ENCODE measurements around the gene ACTN3.
"Not testable (repeated sequence)": the region's sequence is repeated elsewhere in the genome, so short reads cannot be mapped to it uniquely, and the experiment has no call there.

ACTN3 gene

DNA sequence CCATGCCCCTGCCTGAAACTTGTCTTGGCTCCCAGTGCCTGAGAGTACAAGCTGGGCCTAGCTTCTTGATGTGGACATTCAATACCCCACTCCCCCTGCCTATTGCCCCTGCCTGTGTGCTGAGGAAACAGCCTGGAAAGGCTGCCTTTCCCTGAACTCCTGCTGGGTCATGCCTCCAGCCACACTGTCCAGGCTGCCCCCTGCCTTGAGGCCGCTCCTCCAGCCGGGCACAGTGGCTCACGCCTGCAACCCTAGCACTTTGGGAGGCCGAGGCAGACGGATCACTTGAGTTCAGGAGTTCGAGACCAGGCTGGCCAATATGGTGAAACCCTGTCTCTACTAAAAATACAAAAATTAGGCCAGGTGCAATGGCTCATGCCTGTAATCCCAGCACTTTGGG lies 56.4 kb downstream of the ACTN3 start:
- no peak for DNase-seq

DNA sequence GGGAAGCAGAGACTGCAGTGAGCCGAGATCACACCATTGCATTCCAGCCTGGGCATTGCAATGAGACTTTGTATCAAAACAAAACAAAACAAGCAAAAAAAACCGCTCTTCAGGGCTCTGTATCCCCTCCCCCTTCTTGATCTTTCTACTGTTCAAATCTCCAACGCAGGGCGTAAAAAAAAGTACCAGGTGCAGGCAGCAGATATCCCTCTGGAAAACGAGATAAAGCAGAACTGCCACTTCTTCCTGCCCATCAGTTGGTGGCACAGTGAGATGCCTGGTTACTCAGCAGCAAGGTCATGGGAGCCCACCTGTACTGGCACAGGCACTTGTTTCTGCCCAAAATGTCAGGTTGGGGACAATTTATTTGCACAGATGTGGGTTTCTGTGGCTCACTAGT lies 57.5 kb downstream of the ACTN3 start:
- no peak for DNase-seq

DNA sequence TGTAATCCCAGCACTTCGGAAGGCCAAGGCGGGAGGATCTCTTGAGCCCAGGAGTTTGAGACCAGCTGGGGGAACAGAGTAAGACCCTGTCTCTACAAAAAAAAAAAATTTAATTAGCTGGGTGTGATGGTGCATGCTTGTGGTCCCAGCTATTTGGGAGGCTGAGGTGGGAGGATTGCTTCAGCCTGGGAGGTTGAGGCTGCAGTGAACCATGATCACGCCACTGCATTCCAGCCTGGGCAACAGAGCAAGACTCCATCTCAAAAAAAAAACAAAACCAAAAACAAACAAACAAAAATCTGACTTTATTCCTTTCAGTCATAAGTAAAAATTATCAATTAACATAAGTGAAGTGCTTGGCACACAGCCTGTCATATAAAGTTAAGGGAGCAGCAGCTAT lies 59.9 kb downstream of the ACTN3 start:
- DNase-seq: not testable (repeated sequence)

DNA sequence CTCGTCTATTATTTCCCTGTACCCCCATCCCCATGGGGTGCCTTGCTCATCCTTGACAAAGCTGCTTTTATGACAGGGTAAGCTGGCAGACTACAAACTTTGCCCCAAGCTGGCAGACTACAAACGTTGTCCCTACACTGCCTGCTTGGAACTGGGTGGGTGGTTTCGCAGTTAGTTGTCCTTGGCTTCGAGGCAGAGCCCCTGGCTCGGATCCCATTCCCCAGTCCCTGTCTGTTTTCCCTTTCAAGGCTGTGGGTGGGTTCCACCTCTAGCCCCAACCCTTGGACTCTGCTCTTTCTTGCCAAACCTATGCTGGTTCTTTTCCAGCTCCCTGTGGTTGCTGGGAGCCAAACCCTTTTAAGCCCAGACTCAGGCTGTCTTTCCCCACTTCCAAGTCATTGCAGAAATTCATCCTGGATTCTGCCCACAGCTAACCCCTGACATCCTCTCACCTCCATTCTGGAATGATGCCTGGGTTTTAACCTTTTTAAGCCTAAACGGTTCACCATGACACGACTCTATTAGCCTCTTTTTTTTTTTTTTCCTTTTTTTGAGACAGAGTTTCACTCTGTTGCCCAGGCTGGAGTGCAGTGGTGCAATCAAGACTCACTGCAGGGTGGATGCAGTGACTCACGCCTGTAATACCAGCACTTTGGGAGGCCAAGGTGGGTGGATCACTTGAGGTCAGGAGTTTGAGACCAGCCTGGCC lies 60.6 kb downstream of the ACTN3 start:
- no peak for DNase-seq

DNA sequence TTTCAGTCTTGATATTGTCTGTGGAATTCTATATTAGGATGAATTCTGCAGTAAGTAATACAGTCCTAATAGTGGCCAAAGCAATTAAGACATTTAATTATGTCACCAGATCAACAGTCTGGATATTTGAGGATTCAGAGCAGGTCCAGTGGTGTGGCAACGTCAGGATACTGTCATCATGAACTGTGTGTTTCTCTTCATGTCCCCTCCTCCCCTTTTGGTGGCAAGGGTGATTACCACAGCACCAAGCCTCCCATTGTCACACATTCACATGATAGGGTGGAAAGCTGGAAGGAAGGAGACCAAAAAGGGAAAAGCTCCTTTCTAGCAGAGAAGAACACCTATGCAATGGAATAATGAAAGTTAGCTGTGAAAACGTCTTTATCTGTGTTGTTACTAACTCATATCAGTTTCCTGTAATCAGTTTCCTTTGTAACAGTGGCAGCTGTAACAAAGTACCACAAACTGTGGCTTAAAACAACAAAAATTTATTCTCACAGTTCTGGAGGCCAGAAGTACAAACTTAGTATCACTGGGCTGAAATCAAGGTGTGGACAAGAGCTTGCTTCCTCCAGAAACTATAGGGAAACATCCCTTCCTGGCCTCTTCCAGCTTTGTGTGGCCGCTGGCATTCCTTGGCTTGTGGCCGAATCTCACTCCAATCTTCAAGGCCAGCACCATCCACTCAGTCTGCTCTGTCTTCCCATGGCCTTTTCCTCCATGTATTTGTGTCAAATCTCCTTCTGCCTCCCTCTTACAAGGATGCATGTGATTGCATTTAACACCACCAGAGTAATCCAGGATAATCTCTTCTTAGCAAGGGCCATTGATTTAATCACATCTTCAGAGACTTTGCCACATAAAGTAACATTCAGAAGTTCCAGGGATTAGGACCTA lies 63.3 kb downstream of the ACTN3 start:
- no peak for DNase-seq

DNA sequence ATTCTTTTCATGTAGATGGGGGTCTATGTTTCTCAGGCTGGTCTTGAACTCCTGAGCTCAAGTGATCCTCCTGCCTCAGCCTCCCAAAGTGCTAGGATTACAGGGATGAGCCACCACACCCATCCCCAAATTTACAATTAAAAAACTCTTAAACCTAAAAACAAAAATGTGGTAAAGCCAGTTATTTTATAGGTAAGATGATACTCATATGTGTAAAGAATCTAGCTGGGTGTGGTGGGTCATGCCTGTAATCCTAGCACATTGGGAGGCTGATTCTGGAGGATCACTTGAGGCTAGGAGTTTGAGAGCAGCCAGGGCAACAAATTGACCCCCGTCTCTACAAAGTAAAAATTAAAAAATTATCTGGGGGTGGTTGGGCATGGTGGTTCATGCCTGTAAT lies 65.8 kb downstream of the ACTN3 start:
- no peak for DNase-seq

All from NCI-H2081 treated with DMSO at 0.1 percent for 48 hours (cell line).